Measurements from ENCODE around the gene GPR21. TPM values are rescaled to one million over a fixed set of nuclear protein-coding genes. Genes with fewer than 3 reads are reported as not detected.

The GPR21 gene
- total RNA-seq, 2 donors from 2014 or later: 1.5 to 1.8 TPM

DNA sequence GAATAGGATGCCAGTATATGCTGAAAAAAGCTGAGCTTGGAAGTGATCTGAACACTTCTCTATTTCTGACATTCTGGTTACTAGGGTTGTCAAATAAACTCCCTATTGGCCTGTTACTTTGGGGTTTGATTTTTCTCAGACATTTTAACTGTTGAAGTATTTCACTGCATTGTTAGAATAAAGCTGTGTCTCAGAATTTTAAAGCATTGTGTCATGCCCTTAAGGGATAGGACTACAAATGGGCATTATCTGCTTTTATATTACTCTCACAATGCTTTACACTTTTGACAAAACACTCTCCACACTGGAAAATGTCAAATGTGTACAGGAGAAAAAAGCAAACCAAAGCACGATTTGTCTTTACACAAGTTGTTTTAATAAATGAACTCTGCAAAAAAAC, 16.8 kb upstream of the GPR21 start:
- DNase-seq: no peak
- H3K27ac Mint-ChIP-seq: no peak overlapping the region
- H3K4me3 Mint-ChIP-seq: no peak overlapping the region
- 94% methylated on average over 1 of the region's 1 CpG; no CpG with 5 or more reads in 1 of the 2 experiments for WGBS, 2 experiments (ENCODE audit: insufficient coverage in 1 of 2, insufficient read length in 1 of 2)
- no peaks in the 10 kb centered on the region for H3K27me3 Mint-ChIP-seq (ENCODE audit: insufficient read depth)
- Histone ChIP-seq H3K27ac (ENCODE audit: low read depth, low read length) (no peak overlapping the region), H3K4me3 (ENCODE audit: low read length) (no peak overlapping the region), H3K9me3 (ENCODE audit: control insufficient read depth, low read length) (no peaks in the 10 kb centered on the region), H3K27me3 (ENCODE audit: control insufficient read depth, insufficient read depth, low read length, poor library complexity, severe bottlenecking) (no peaks in the 10 kb centered on the region), H3K36me3 (ENCODE audit: control insufficient read depth, insufficient read depth, low read length) (peaks cover 81% of the 10 kb centered on the region), H3K9ac (ENCODE audit: extremely low read depth, low read length, poor library complexity, severe bottlenecking) (no peak overlapping the region), H3K4me1 (ENCODE audit: control insufficient read depth, insufficient read depth, low read length) (no peaks in the 10 kb centered on the region)
- H3K9me3 Mint-ChIP-seq: no peaks in the 10 kb centered on the region
- H3K4me1 Mint-ChIP-seq: peaks cover 3% of the 10 kb centered on the region
- TF ChIP-seq, protein P1, sequence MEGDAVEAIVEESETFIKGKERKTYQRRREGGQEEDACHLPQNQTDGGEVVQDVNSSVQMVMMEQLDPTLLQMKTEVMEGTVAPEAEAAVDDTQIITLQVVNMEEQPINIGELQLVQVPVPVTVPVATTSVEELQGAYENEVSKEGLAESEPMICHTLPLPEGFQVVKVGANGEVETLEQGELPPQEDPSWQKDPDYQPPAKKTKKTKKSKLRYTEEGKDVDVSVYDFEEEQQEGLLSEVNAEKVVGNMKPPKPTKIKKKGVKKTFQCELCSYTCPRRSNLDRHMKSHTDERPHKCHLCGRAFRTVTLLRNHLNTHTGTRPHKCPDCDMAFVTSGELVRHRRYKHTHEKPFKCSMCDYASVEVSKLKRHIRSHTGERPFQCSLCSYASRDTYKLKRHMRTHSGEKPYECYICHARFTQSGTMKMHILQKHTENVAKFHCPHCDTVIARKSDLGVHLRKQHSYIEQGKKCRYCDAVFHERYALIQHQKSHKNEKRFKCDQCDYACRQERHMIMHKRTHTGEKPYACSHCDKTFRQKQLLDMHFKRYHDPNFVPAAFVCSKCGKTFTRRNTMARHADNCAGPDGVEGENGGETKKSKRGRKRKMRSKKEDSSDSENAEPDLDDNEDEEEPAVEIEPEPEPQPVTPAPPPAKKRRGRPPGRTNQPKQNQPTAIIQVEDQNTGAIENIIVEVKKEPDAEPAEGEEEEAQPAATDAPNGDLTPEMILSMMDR (conservative IDR thresholded peaks at IDR 0.05): no peak
- peaks cover 68% of the 10 kb centered on the region for H3K36me3 Mint-ChIP-seq (ENCODE audit: low read depth)

DNA sequence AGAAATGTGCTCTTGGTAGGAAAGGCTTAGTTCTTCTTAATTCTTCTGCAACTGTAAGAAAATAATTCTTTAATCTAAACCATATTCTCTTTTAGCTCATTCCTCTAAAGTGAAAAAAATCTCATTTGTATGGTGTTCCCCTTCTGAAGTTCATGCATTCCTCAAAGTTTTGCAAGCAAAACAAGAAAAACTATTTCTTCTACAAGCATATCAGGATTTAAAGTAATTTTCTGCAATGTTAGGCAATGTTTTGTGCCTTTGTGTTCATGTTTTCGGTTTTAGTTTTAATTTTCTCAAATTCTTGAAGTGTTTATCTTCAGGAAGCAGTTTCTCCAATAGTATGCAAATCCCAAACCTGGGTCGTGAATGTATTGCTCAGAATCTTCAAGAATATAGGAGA, 12.7 kb upstream of the GPR21 start:
- H3K27me3 Mint-ChIP-seq (ENCODE audit: insufficient read depth): no peaks in the 10 kb centered on the region
- no peak overlapping the region for H3K4me3 ChIP-seq (ENCODE audit: low read length)
- H3K4me1 Mint-ChIP-seq: peaks cover 8% of the 10 kb centered on the region
- DNase-seq: no peak
- no peaks in the 10 kb centered on the region for H3K9me3 ChIP-seq (ENCODE audit: control insufficient read depth, low read length)
- WGBS, 2 experiments (ENCODE audit: insufficient coverage in 1 of 2, insufficient read length in 1 of 2): 85 to 100% methylated on average over 1 to 2 of the region's 2 CpGs
- no peak overlapping the region for H3K9ac ChIP-seq (ENCODE audit: extremely low read depth, low read length, poor library complexity, severe bottlenecking)
- H3K27ac Mint-ChIP-seq: no peak overlapping the region
- no peaks in the 10 kb centered on the region for H3K4me1 ChIP-seq (ENCODE audit: control insufficient read depth, insufficient read depth, low read length)
- peaks cover 66% of the 10 kb centered on the region for H3K36me3 ChIP-seq (ENCODE audit: control insufficient read depth, insufficient read depth, low read length)
- no peaks in the 10 kb centered on the region for H3K27me3 ChIP-seq (ENCODE audit: control insufficient read depth, insufficient read depth, low read length, poor library complexity, severe bottlenecking)
- TF ChIP-seq, protein P1 (conservative IDR thresholded peaks at IDR 0.05): no peak
- H3K27ac ChIP-seq (ENCODE audit: low read depth, low read length): no peak overlapping the region
- no peak overlapping the region for H3K4me3 Mint-ChIP-seq
- peaks cover 47% of the 10 kb centered on the region for H3K36me3 Mint-ChIP-seq (ENCODE audit: low read depth)
- H3K9me3 Mint-ChIP-seq: no peaks in the 10 kb centered on the region

DNA sequence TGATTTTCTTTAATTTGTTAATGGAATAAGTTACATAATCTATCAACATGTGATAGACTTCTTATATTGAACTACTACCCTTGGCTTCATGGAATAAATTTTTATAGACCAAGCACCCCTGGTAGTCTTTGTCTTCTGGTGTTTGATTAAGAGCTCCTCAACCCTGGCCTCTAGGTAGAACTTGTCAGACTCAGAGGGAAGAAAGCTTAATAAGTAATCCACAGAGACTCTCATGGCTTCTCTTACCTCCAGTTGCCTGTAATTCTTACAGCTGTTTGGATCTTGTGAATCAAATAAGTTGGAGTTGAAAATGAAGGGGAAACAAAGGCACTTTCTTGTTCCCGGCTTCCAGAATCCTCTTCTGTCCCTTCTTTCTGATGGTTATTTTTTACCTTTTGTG, 7.0 kb upstream of the GPR21 start:
- H3K36me3 ChIP-seq (ENCODE audit: control insufficient read depth, insufficient read depth, low read length): peaks cover 58% of the 10 kb centered on the region
- Mint-ChIP-seq H3K4me1 (peaks cover 24% of the 10 kb centered on the region), H3K27ac (peak overlapping the region; percentile 93), H3K36me3 (ENCODE audit: low read depth) (peaks cover 20% of the 10 kb centered on the region), H3K27me3 (ENCODE audit: insufficient read depth) (no peaks in the 10 kb centered on the region), H3K4me3 (peak overlapping the region; percentile 37), H3K9me3 (no peaks in the 10 kb centered on the region)
- TF ChIP-seq, protein P1 (conservative IDR thresholded peaks at IDR 0.05): no peak
- no peaks in the 10 kb centered on the region for H3K9me3 ChIP-seq (ENCODE audit: control insufficient read depth, low read length)
- peak overlapping the region; percentile 54 for H3K4me3 ChIP-seq (ENCODE audit: low read length)
- H3K27me3 ChIP-seq (ENCODE audit: control insufficient read depth, insufficient read depth, low read length, poor library complexity, severe bottlenecking): no peaks in the 10 kb centered on the region
- DNase-seq: no peak
- H3K4me1 ChIP-seq (ENCODE audit: control insufficient read depth, insufficient read depth, low read length): no peaks in the 10 kb centered on the region
- 100% methylated on average over 1 of the region's 1 CpG; no CpG with 5 or more reads in 1 of the 2 experiments for WGBS, 2 experiments (ENCODE audit: insufficient coverage in 1 of 2, insufficient read length in 1 of 2)
- H3K9ac ChIP-seq (ENCODE audit: extremely low read depth, low read length, poor library complexity, severe bottlenecking): no peak overlapping the region
- H3K27ac ChIP-seq (ENCODE audit: low read depth, low read length): no peak overlapping the region
